ENCODE measurements around the gene CCDC32. TPM values are rescaled to one million over a fixed set of nuclear protein-coding genes. Genes with fewer than 3 reads are reported as not detected.
A peak's percentile ranks its signal among the peaks of the same experiment; 100 is the strongest.

Gene CCDC32
- total and polyA plus RNA-seq, 2 of the 13 experiments (the other 11 are each of a cell fraction or from before 2014, with no cell fraction given): 10.8 to 23.2 TPM

GRCh38 chr15:40511472-40512133 lies 53.2 kb downstream of the CCDC32 start (continued):
- TF ChIP-seq MBNL3 (CRISPR knock-in tag; conservative IDR thresholded peaks at IDR 0.05) (no peak), ZSCAN22 (CRISPR knock-in tag; IDR thresholded peaks at IDR 0.05) (no peak), THYN1 (CRISPR knock-in tag; IDR thresholded peaks at IDR 0.05; ENCODE audit: borderline replicate concordance, low read depth) (no peak), ZNF841 (CRISPR knock-in tag; IDR thresholded peaks at IDR 0.05; ENCODE audit: borderline replicate concordance) (no peak), CCDC6 (CRISPR knock-in tag; IDR thresholded peaks at IDR 0.05) (peak; percentile 94), ZNF484 (CRISPR knock-in tag; IDR thresholded peaks at IDR 0.05; ENCODE audit: borderline replicate concordance, low read depth) (no peak), U2AF2 (IDR thresholded peaks at IDR 0.05; ENCODE audit: low read depth, low read length) (no peak), ZNF615 (CRISPR knock-in tag; IDR thresholded peaks at IDR 0.05; ENCODE audit: borderline replicate concordance) (no peak), DBP (CRISPR knock-in tag; IDR thresholded peaks at IDR 0.05; ENCODE audit: not compliant biosample characterization) (no peak), EEA1 (CRISPR knock-in tag; IDR thresholded peaks at IDR 0.05; ENCODE audit: borderline replicate concordance) (no peak), ZNF317 (CRISPR knock-in tag; IDR thresholded peaks at IDR 0.05) (no peak), TCF7 (IDR thresholded peaks at IDR 0.05; ENCODE audit: low read depth) (no peak; the same call in 1 of the 2 replicates), NBN (conservative IDR thresholded peaks at IDR 0.05) (no peak), KLF15 (CRISPR knock-in tag; IDR thresholded peaks at IDR 0.05; ENCODE audit: borderline replicate concordance) (0 out of 2 replicates have a peak, but pooled peaks have one; percentile 41), ZNF276 (CRISPR knock-in tag; IDR thresholded peaks at IDR 0.05; ENCODE audit: low read depth) (peak; percentile 86; the same call in 1 of the 2 replicates), FIP1L1 (IDR thresholded peaks at IDR 0.05; ENCODE audit: borderline replicate concordance, insufficient read depth, low read depth, low read length) (no peak), TSC22D2 (CRISPR knock-in tag; IDR thresholded peaks at IDR 0.05; ENCODE audit: borderline replicate concordance) (no peak), ZFP36L2 (CRISPR knock-in tag; IDR thresholded peaks at IDR 0.05) (no peak)
- TF ChIP-seq, protein P1, sequence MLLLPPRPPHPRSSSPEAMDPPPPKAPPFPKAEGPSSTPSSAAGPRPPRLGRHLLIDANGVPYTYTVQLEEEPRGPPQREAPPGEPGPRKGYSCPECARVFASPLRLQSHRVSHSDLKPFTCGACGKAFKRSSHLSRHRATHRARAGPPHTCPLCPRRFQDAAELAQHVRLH (CRISPR knock-in tag; IDR thresholded peaks at IDR 0.05; ENCODE audit: borderline replicate concordance, low read depth): peak; percentile 70; the same call in 1 of the 2 replicates
- TF ChIP-seq, protein P2, sequence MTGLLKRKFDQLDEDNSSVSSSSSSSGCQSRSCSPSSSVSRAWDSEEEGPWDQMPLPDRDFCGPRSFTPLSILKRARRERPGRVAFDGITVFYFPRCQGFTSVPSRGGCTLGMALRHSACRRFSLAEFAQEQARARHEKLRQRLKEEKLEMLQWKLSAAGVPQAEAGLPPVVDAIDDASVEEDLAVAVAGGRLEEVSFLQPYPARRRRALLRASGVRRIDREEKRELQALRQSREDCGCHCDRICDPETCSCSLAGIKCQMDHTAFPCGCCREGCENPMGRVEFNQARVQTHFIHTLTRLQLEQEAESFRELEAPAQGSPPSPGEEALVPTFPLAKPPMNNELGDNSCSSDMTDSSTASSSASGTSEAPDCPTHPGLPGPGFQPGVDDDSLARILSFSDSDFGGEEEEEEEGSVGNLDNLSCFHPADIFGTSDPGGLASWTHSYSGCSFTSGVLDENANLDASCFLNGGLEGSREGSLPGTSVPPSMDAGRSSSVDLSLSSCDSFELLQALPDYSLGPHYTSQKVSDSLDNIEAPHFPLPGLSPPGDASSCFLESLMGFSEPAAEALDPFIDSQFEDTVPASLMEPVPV (CRISPR knock-in tag; IDR thresholded peaks at IDR 0.05): peak; percentile 67; the same call in 1 of the 2 replicates
- TF ChIP-seq, protein P3, sequence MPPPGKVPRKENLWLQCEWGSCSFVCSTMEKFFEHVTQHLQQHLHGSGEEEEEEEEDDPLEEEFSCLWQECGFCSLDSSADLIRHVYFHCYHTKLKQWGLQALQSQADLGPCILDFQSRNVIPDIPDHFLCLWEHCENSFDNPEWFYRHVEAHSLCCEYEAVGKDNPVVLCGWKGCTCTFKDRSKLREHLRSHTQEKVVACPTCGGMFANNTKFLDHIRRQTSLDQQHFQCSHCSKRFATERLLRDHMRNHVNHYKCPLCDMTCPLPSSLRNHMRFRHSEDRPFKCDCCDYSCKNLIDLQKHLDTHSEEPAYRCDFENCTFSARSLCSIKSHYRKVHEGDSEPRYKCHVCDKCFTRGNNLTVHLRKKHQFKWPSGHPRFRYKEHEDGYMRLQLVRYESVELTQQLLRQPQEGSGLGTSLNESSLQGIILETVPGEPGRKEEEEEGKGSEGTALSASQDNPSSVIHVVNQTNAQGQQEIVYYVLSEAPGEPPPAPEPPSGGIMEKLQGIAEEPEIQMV (CRISPR knock-in tag; IDR thresholded peaks at IDR 0.05; ENCODE audit: low read depth): peak; percentile 84
- TF ChIP-seq, protein P4, sequence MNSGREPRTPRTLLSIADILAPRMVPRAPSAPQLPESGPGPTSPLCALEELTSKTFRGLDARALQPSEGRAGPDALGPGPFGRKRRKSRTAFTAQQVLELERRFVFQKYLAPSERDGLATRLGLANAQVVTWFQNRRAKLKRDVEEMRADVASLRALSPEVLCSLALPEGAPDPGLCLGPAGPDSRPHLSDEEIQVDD (CRISPR knock-in tag; IDR thresholded peaks at IDR 0.05; ENCODE audit: borderline replicate concordance): 0 out of 2 replicates have a peak, but pooled peaks have one; percentile 18
